NCI-H510A treated with DMSO at 0.1 percent for 48 hours (cell line): Measurements from ENCODE around the gene JADE1.

Experiments
- DNase-seq: peaks from one replicate; lab custom pipeline; 2025; lab: John Stamatoyannopoulos, UW

The JADE1 gene

GRCh38 chr4:128876200-128876599 lies 66.7 kb downstream of the JADE1 start:
- no peak for DNase-seq

GRCh38 chr4:128877934-128878333 lies 68.4 kb downstream of the JADE1 start:
- no peak for DNase-seq

DNA sequence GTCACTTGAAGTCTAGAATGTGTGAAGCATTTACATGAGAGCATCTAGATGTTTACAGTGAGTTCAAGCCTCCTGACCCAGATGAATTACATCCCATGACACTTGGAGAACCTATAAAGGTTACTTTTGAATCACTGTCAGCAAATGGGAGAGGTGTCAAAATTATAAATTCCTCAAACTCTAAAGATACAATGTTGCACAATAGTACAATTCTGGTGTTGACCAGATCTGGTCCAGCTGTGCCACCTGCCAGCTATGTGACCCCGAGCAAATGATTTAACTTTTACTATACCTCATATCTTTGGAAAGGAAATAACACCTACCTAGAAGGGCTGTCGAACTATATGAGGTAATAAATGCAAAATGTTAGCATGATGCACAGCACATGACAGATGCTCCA lies 69.8 kb downstream of the JADE1 start:
- DNase-seq: no peak

DNA sequence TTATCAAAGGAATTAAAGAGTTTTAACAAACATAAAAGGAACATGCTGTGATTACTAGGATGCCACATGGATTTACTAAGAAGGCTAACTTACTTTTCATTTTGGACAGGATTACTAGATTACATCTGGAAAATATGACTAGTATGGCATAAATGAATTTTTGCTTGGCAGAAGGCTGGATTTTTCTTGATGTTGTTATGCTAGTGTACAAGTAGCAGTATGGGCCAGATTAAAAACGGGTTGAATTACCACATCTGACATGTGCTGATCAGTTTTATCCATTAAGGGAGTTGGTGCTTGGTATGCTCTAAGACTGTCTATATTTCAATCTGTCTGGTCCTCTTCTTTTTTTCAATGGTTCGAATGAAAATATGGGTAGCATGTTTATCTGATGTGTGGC lies 70.5 kb downstream of the JADE1 start:
- DNase-seq: no peak

DNA sequence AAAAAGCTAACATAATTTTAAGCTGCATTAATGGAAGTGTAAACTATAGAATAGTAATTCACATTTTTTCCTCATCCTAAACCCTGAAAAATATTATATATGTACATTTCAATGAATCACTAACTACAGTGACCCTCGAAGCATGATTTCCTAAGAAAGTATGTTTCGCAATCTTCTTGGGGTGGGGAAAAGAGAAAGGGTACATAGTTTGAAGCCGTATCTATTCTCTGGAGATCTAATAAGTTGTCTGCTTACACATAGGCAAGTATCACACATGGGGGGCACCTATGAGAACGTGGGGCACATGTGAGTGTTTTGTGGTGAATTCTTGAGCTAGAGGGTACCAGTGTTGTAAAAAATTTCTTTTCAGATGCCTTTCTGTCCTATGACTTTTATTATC lies 71.2 kb downstream of the JADE1 start:
- no peak for DNase-seq

DNA sequence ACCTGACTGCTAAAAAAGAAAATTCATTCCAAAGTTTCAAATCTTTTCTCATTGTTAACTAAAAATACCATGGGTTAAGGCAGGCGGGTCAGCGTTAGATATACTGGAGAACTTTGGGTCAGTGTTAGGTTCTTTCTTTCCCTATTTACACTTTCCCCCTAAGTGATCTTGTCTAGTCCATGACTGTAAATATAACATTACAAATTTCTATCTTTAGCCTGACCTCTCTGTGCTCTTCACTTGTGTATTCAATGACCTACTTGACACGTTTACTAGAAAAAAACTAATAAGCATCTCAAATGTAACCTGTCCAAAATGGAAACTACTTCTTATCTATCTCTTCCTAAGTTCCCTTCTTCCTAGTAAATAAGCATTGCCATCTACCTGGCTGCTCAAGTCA lies 95.3 kb downstream of the JADE1 start:
- DNase-seq: no peak

- DNase-seq: no peak
Observed at GRCh38 chr4:128906581-128906980, 97.1 kb downstream of the JADE1 start.

GRCh38 chr4:128907981-128908380 lies 98.5 kb downstream of the JADE1 start:
- no peak for DNase-seq

- DNase-seq: no peak
Observed at GRCh38 chr4:128908735-128909134, 99.2 kb downstream of the JADE1 start.

- DNase-seq: no peak
Observed at GRCh38 chr4:128913228-128913627, 103.7 kb downstream of the JADE1 start.

- no peak for DNase-seq
Observed at GRCh38 chr4:128915544-128915943, 106.0 kb downstream of the JADE1 start.

GRCh38 chr4:128916832-128917231 lies 107.3 kb downstream of the JADE1 start:
- no peak for DNase-seq

- DNase-seq: no peak
Observed at GRCh38 chr4:128917781-128918180, 108.3 kb downstream of the JADE1 start.

DNA sequence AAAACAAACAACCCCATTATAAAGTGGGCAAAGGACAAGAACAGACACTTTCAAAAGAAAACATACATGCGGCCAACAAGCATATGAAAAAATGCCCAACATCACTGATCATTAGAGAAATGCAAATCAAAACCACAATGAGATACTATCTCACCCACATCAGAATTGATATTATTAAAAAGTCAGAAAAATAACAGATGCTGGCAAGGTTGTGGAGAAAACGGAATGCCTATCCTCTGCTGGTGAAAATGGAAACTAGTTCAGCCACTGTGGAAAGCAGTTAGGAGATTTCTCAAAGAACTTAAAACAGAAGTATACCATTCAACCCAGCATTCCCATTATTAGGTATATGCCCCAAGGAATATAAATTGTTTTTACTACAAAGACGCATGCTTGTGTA lies 112.5 kb downstream of the JADE1 start:
- DNase-seq: no peak
